Pancreas (tissue), 10 donors: ENCODE results near the gene MYH16. TPM values are rescaled to one million over a fixed set of nuclear protein-coding genes. Genes with fewer than 3 reads are reported as not detected.
"Not testable (repeated sequence)": the region's sequence is repeated elsewhere in the genome, so short reads cannot be mapped to it uniquely, and the experiment has no call there.

Experiments
- ATAC-seq, 4 donors: fragments of 200-7000 bp; cut with Tn5 transposase; one replicate each; pipeline versions ENCODE4 v1.8.0 to v1.9.1; 2020; ENCODE audit warnings: mild to moderate bottlenecking in 4 of 4, moderate library complexity in 4 of 4
- DNase-seq, 6 donors: peaks; one replicate each; pipeline ENCODE4 v3.0.0-alpha.2; 2020
- FAIRE-seq: peaks from 2 replicates; lab custom pipeline; 2012; peaks lifted over from hg19 to GRCh38; lab: Jason Lieb, UNC
- H3K27ac ChIP-seq, 4 donors: fragments of 200-600 bp; sonication (generic); 1 replicate in 3 of 4; 2 replicates in 1 of 4; pipeline versions ENCODE4 v1.5.0 to v1.8.0; 2020
- H3K27me3 ChIP-seq, 4 donors: fragments of 200-600 bp; one replicate each; pipeline ENCODE4 v1.8.0; 2021
- H3K36me3 ChIP-seq, 3 donors: fragments of 200-600 bp; sonication (generic) in 1 of 3; one replicate each; pipeline versions ENCODE4 v1.5.0 to v1.8.0; 2020 to 2021
- H3K4me1 ChIP-seq, 3 donors: fragments of 200-600 bp; one replicate each; pipeline ENCODE4 v1.8.0; 2021
- H3K4me3 ChIP-seq, 4 donors: fragments of 200-600 bp; sonication (generic) in 2 of 4; one replicate each; pipeline versions ENCODE4 v1.5.0 to v1.8.0; 2020 to 2021
- H3K9me3 ChIP-seq, 4 donors: fragments of 200-600 bp; one replicate each; pipeline ENCODE4 v1.8.0; 2021
- CTCF ChIP-seq, 4 donors: fragments of 200-600 bp; sonication (generic) in 3 of 4; IDR thresholded peaks; one replicate each; pipeline versions ENCODE4 v1.5.0 to v1.8.0; 2021; ENCODE audit warnings: antibody characterized with exemption in 4 of 4
- WGBS, 2 donors: extraction: QIAGEN DNeasy Blood & Tissue Kit; methylation state at CpG; one replicate each; pipeline ENCODE4 v1.1.7; 2013; 5-methylcytosine and 5-hydroxymethylcytosine counted together
- intact Hi-C, 3 donors: fragments of 100-400 bp; cut with DNase I; formaldehyde crosslinking; loops; one replicate each; pipeline versions ENCODE4 v1.11.1 to v1.14.2; 2022
- polyA plus RNA-seq, 2 donors: library from polyadenylated mRNA; stranded (reverse); fragments of 200-250 nt; gene quantifications; one replicate each; pipeline ENCODE4 v1.2.3, GENCODE V29; 2013
- total RNA-seq, 6 donors: library from RNA; stranded (reverse); fragmentation: NEBNext Ultra II Directional in 4 of 6; extraction: Animal tissue kit (Norgen Biotek cat#: 25700) in 4 of 6; gene quantifications; one replicate each; pipeline versions ENCODE4 v1.2.1 to v1.2.4, GENCODE V29; 2021 to 2023
- donor health status: healthy with polysubstance abuse.
- donor health status: DM: no; HTN: no; CAD: no; lungs with moderate emphysema.
- donor health status: DM: no; HTN: no; CAD: no.
- donor health status: control.
- donor health status: control.
- donor health status: Bipolar disorder and iron deficiency.
- donor health status: DM: yes; HTN: yes; CAD: no.
- donor health status: DM: no; HTN: no; CAD: no.
- donor health status: DM: no; HTN: no; CAD: no.
- donor health status: DM: yes; HTN: yes; CAD: no.

MYH16 gene
- total and polyA plus RNA-seq, 8 donors, result 0.02 to 0.09 TPM; not detected in 6

DNA sequence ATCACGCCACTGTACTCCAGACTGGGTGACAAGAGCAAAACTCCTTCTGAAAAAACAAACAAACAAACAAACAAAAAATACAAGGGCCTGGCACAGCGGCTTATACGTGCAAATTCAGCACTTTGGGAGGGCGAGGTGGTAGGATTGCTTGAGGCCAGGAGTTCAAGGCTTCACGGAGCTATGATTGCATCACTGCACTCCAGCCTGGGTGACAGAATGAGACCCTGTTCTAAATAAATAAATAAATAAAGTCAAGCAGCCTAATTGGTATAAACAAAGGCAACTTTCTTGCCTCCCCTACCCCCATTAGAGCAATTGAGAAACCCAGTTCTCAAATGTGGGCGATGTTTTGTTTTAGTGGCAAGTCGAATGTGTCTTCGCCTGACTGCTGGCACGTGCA, 38.5 kb upstream of the MYH16 start:
- intact Hi-C loops, result no loop called here
- H3K4me3 ChIP-seq, result no peak overlapping the region

GRCh38 chr7:99235925-99236324, 36.7 kb upstream of the MYH16 start:
- Histone ChIP-seq H3K27ac (no peak overlapping the region), H3K4me1 (no peaks in the 10 kb centered on the region), H3K36me3 (no peaks in the 10 kb centered on the region), H3K27me3 (no peaks in the 10 kb centered on the region), H3K9me3 (no peaks in the 10 kb centered on the region), H3K4me3 (no peak overlapping the region)
- DNase-seq, result no peak
- WGBS, 2 donors, result 92 to 94% methylated on average over 12 of the region's 12 CpGs
- no peak for TF ChIP-seq CTCF (IDR thresholded peaks at IDR 0.05)
- intact Hi-C loops, result no loop called here
- FAIRE-seq, result no peak
- no peak for ATAC-seq

More for the DNA sequence above, 38.5 kb upstream of the MYH16 start:
- 88 to 93% methylated on average over 9 of the region's 9 CpGs for WGBS, 2 donors
- Histone ChIP-seq H3K27ac (no peak overlapping the region), H3K36me3 (no peaks in the 10 kb centered on the region), H3K9me3 (no peaks in the 10 kb centered on the region), H3K4me1 (no peaks in the 10 kb centered on the region), H3K27me3 (no peaks in the 10 kb centered on the region)
- DNase-seq (no peak), FAIRE-seq (no peak), ATAC-seq (no peak)
- TF ChIP-seq CTCF (IDR thresholded peaks at IDR 0.05), result no peak

- H3K9me3 ChIP-seq, ATAC-seq, H3K36me3 ChIP-seq, H3K4me1 ChIP-seq, intact Hi-C loops, H3K27me3 ChIP-seq, H3K4me3 ChIP-seq, FAIRE-seq, H3K27ac ChIP-seq, DNase-seq: not testable (repeated sequence)
- 89 to 94% methylated on average over 1 of the region's 1 CpG for WGBS, 2 donors
Observed at GRCh38 chr7:99237876-99238275, 34.8 kb upstream of the MYH16 start.

DNA sequence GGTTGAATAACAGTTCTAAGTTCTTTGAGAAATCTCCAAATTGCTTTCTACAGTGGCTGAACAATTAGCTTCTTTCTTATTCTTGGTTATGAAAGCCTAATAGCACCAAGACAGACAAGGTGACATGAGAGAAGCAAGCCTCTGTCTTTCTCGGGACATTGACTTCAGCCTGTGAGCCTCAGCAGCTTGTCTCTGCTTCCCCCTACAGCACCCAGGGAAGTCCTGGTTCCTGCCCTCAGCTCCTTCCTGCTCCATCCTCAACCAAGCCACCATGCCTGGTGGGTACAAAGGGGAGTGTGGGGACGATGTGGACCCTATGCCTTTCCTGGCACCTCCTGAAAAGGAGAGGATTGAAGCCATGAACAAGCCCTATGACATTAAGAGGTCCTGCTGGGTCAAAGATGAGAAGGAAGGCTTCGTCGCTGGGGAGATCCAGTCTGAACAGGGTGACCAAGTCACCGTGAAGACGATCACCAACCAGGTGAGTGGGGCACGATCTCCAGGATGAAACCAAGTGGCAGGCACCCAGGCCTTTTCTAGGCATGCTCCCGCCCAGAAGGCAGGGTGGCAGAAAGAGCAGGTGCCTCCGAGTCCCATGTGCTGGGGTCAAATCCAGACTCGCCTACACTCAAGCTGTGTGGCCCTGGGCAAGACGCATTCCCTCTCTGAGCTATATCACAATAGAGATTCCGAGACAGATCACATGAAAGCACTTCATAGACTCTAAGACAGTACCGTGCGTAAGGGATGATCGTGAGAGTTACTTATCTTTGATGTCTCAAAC, 33.9 kb upstream of the MYH16 start:
- no peak overlapping the region for H3K27ac ChIP-seq
- FAIRE-seq, result no peak

DNA sequence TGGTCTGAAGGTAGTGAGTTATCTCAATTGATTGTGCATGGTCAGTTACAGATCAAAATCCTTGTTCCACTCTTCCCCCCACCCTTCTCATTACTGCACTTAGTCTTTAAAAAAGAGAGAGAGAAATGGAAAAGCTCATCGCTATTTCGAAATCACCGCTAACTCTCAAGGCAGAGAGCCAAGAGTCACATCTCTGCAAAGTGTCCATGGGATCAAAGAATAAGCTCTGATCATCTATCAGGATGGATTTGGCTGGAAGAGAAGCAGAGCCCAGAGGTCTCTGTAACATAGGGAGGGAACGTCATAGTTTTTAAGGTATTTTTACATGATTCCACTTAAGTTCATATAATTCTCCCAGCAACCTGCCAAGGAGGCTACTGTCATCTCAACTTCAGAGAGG, 30.0 kb upstream of the MYH16 start:
- no peak overlapping the region for H3K4me3 ChIP-seq
- FAIRE-seq (no peak), ATAC-seq (no peak), DNase-seq (no peak)
- no peak for TF ChIP-seq CTCF (IDR thresholded peaks at IDR 0.05)
- 84% methylated on average over 4 of the region's 4 CpGs for WGBS, 2 donors
- no peaks in the 10 kb centered on the region for H3K9me3 ChIP-seq
- intact Hi-C loops, result no loop called here
- no peaks in the 10 kb centered on the region for H3K36me3 ChIP-seq
- H3K27me3 ChIP-seq, result no peaks in the 10 kb centered on the region
- no peak overlapping the region for H3K27ac ChIP-seq
- no peaks in the 10 kb centered on the region for H3K4me1 ChIP-seq

More for the DNA sequence above, 33.9 kb upstream of the MYH16 start:
- no peak for TF ChIP-seq CTCF (IDR thresholded peaks at IDR 0.05)
- no peak overlapping the region for H3K4me3 ChIP-seq
- no peaks in the 10 kb centered on the region for H3K27me3 ChIP-seq
- H3K4me1 ChIP-seq, result no peaks in the 10 kb centered on the region
- ATAC-seq (no peak), DNase-seq (no peak)
- H3K36me3 ChIP-seq, result no peaks in the 10 kb centered on the region
- WGBS, 2 donors, result 70 to 79% methylated on average over 15 of the region's 15 CpGs
- intact Hi-C loops, result no loop called here
- H3K9me3 ChIP-seq, result no peaks in the 10 kb centered on the region
